Spinal cord (tissue), 10 donors: Measurements from ENCODE around the gene AFF3. TPM values are rescaled to one million over a fixed set of nuclear protein-coding genes. Genes with fewer than 3 reads are reported as not detected.

Source experiments
- DNase-seq, 6 donors: peaks; one replicate each; pipeline versions ENCODE4 v3.0.0 to v3.0.0-alpha.2; 2013 to 2015; ENCODE audit warnings: low spot score in 6 of 6, low read depth in 4 of 6
- H3K27ac ChIP-seq: one replicate; pipeline ENCODE4 v1.5.1; 2013; ENCODE audit warnings: low read depth, low read length, control low read depth
- H3K27me3 ChIP-seq: one replicate; pipeline ENCODE4 v1.6.1; 2013; ENCODE audit warnings: low read length; ENCODE audit not compliant: control insufficient read depth, insufficient read depth
- H3K36me3 ChIP-seq: one replicate; pipeline ENCODE4 v1.6.1; 2013; ENCODE audit warnings: low read length; ENCODE audit not compliant: control insufficient read depth, insufficient read depth
- H3K4me1 ChIP-seq: one replicate; pipeline ENCODE4 v1.6.1; 2013; ENCODE audit warnings: low read length; ENCODE audit not compliant: control insufficient read depth, insufficient read depth
- H3K4me3 ChIP-seq: one replicate; pipeline ENCODE4 v1.5.1; 2013; ENCODE audit warnings: low read depth, low read length, control low read depth
- H3K9me3 ChIP-seq: one replicate; pipeline ENCODE4 v1.6.1; 2013; ENCODE audit warnings: low read length; ENCODE audit not compliant: control insufficient read depth, insufficient read depth
- WGBS: methylation state at CpG from one replicate; pipeline ENCODE4 v1.1.5; 2013; ENCODE audit warnings: missing lambda C conversion rate; ENCODE audit not compliant: insufficient coverage; 5-methylcytosine and 5-hydroxymethylcytosine counted together
- polyA plus RNA-seq, 2 donors: library from polyadenylated mRNA; unstranded; fragments of 120-200 nt; gene quantifications; one replicate each; pipeline ENCODE4 v1.2.1, GENCODE V29; 2013; ENCODE audit not compliant: insufficient read length in 2 of 2
- total RNA-seq, 2 donors: library from RNA; depleted of rRNA in 1 of 2; stranded (reverse); fragments of 120-200 nt in 1 of 2; fragments of >200 nt in 1 of 2; gene quantifications; one replicate each; pipeline versions ENCODE4 v1.2.3 to v1.2.4, GENCODE V29; 2013 to 2014
- donor health status: healthy.

Gene AFF3
- total and polyA plus RNA-seq, 4 donors = 31.5 to 44.6 (median 42.4) TPM

DNA sequence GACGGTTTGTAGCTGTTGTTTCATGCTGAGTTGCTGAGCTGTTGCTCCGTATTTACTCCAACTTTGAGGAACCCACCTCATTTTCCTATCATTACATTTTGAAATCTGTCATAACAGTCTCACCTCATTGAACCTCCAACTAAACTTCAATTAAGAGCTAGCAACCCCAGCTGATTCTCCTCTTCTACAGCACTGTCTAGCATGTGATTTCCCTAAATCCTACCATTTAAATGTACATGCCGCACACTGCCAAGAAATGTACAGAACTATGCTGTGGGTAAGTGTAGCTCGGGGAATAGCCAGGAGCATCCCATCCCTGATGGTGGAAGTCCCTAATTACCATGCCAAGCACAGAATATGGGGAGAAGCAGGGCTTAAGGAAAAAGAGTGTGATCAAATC, 299.9 kb downstream of the AFF3 start:
- H3K4me1 ChIP-seq = peaks cover 3% of the 10 kb centered on the region
- WGBS = 71% methylated on average over 1 of the region's 4 CpGs
- H3K27me3 ChIP-seq = no peaks in the 10 kb centered on the region
- DNase-seq = peak in 1 of 6 donors; percentile 43
- H3K27ac ChIP-seq = no peak overlapping the region
- H3K9me3 ChIP-seq = peaks cover 1% of the 10 kb centered on the region
- H3K4me3 ChIP-seq = no peak overlapping the region
- H3K36me3 ChIP-seq = no peaks in the 10 kb centered on the region

GRCh38 chr2:99841749-99842148, 300.6 kb downstream of the AFF3 start:
- Histone ChIP-seq H3K4me3 (no peak overlapping the region), H3K36me3 (no peaks in the 10 kb centered on the region), H3K27ac (no peak overlapping the region), H3K9me3 (peaks cover 1% of the 10 kb centered on the region), H3K27me3 (no peaks in the 10 kb centered on the region), H3K4me1 (peaks cover 3% of the 10 kb centered on the region)
- DNase-seq = no peak
- no CpG with 5 or more reads among the region's 3 CpGs for WGBS

- no peaks in the 10 kb centered on the region for H3K27me3 ChIP-seq
- no peaks in the 10 kb centered on the region for H3K36me3 ChIP-seq
- no peak overlapping the region for H3K4me3 ChIP-seq
- no CpG with 5 or more reads among the region's 3 CpGs for WGBS
- peaks cover 1% of the 10 kb centered on the region for H3K9me3 ChIP-seq
- DNase-seq = no peak
- peaks cover 3% of the 10 kb centered on the region for H3K4me1 ChIP-seq
- no peak overlapping the region for H3K27ac ChIP-seq
Measured at GRCh38 chr2:99840831-99841230, 301.6 kb downstream of the AFF3 start.

- WGBS = 43% methylated on average over 2 of the region's 6 CpGs
- peaks cover 1% of the 10 kb centered on the region for H3K9me3 ChIP-seq
- DNase-seq = peak in 3 of 6 donors; percentile 17 to 64 (median 63)
- no peaks in the 10 kb centered on the region for H3K36me3 ChIP-seq
- H3K27me3 ChIP-seq = no peaks in the 10 kb centered on the region
- H3K27ac ChIP-seq = no peak overlapping the region
- H3K4me1 ChIP-seq = peaks cover 3% of the 10 kb centered on the region
- no peak overlapping the region for H3K4me3 ChIP-seq
Measured at GRCh38 chr2:99836690-99837605, 305.4 kb downstream of the AFF3 start.

GRCh38 chr2:99834426-99834825, 308.0 kb downstream of the AFF3 start:
- 87% methylated on average over 4 of the region's 6 CpGs for WGBS
- no peaks in the 10 kb centered on the region for H3K27me3 ChIP-seq
- no peak overlapping the region for H3K4me3 ChIP-seq
- DNase-seq = no peak
- H3K27ac ChIP-seq = no peak overlapping the region
- peaks cover 3% of the 10 kb centered on the region for H3K36me3 ChIP-seq
- H3K9me3 ChIP-seq = no peaks in the 10 kb centered on the region
- peaks cover 3% of the 10 kb centered on the region for H3K4me1 ChIP-seq

- H3K4me1 ChIP-seq = peaks cover 3% of the 10 kb centered on the region
- no peak overlapping the region for H3K27ac ChIP-seq
- H3K4me3 ChIP-seq = no peak overlapping the region
- DNase-seq = peak in 2 of 6 donors; percentile 30 to 68
- H3K27me3 ChIP-seq = no peaks in the 10 kb centered on the region
- WGBS = 100% methylated on average over 1 of the region's 8 CpGs
- H3K9me3 ChIP-seq = no peaks in the 10 kb centered on the region
- peaks cover 3% of the 10 kb centered on the region for H3K36me3 ChIP-seq
Measured at GRCh38 chr2:99833586-99834201, 308.7 kb downstream of the AFF3 start.

DNA sequence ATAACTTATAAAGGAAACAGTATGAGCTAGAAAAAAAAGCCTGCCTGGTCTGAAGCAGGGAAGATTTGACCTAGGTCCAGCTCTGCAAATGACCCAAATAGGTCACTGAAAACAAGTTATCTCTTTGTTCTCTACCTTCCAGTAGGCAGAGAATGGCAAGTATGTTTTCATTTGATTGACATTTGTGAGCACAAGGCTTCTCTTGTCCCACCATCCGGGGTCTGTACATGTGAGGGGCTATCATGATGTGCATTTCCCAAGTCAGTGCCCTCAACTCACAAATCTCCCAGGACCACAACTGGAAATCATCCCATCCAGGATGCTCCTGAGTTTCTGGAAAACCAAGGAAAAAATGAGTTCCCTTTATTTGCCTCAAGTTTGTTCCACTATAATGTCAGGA, 309.5 kb downstream of the AFF3 start:
- Histone ChIP-seq H3K27me3 (no peaks in the 10 kb centered on the region), H3K4me1 (peaks cover 3% of the 10 kb centered on the region), H3K9me3 (no peaks in the 10 kb centered on the region), H3K36me3 (peaks cover 8% of the 10 kb centered on the region), H3K4me3 (no peak overlapping the region), H3K27ac (no peak overlapping the region)
- no CpG with 5 or more reads among the region's 1 CpG for WGBS
- no peak for DNase-seq

DNA sequence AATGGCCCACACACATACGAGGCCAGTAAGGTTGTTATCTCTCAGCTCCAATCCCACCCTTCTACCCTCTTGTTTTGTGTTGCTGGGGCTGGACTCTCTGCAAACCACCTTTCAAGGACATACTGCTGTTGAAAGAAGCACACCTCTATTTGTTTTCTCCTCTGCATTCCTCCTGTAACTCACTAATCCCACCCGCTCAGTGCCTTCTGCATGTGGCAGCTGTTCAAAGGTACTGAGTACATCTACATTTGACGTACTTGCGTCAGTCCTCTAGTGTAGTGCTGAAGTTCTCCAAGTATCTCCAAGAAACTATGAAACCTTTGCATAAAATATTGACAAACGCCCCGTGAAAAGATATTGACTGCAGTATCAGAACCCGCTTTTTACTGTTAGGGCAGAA, 310.6 kb downstream of the AFF3 start:
- Histone ChIP-seq H3K36me3 (peaks cover 8% of the 10 kb centered on the region), H3K4me3 (no peak overlapping the region), H3K4me1 (peaks cover 3% of the 10 kb centered on the region), H3K27ac (no peak overlapping the region), H3K9me3 (no peaks in the 10 kb centered on the region), H3K27me3 (no peaks in the 10 kb centered on the region)
- WGBS = 96% methylated on average over 3 of the region's 7 CpGs
- no peak for DNase-seq

DNA sequence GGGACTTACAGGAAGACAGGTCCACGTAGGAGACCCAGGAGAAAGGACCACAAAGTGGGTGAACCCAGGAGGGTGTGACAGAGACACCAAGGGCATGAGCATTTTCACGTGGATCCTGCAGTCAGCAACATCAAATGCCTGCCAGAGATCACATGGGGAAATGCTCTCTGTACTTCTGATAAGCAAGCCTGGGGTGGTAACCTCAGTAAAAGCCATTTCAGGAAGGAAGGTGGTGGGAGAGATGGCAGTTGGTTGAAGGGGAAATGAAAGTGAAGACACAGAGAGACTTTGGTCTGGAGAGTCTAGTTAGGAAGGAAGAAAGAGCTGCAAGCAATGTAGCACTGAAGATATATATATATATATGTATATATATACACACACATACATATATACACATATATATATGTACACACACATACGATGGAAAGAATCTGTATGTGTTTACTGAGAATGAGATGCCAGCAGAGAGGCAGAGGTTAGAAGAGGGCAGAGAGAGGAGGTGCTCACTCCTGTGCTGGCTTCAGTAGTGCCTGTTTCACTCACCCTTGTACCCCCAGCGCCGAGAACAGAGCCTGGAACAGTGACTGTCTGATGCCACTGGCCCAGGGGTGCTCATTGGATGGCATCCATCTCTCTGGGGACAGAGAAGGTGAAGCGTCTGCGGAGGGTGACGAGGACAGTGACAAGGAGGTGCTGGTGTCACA, 314.9 kb downstream of the AFF3 start:
- H3K27ac ChIP-seq = no peak overlapping the region
- 91% methylated on average over 7 of the region's 8 CpGs for WGBS
- no peaks in the 10 kb centered on the region for H3K27me3 ChIP-seq
- no peak for DNase-seq
- H3K4me3 ChIP-seq = no peak overlapping the region
- no peaks in the 10 kb centered on the region for H3K9me3 ChIP-seq
- peaks cover 7% of the 10 kb centered on the region for H3K4me1 ChIP-seq
- H3K36me3 ChIP-seq = peaks cover 11% of the 10 kb centered on the region
